Skin of body (tissue), 2 donors: ENCODE data around the gene ZNF451. TPM values are rescaled to one million over a fixed set of nuclear protein-coding genes. Genes with fewer than 3 reads are reported as not detected.
"Not testable (repeated sequence)": the region's sequence is repeated elsewhere in the genome, so short reads cannot be mapped to it uniquely, and the experiment has no call there.

Experiments used
- DNase-seq: peaks from one replicate; lab custom pipeline; 2025; lab: John Stamatoyannopoulos, UW
- total RNA-seq: library from RNA; depleted of rRNA; stranded (reverse); fragments of >200 nt; gene quantifications from one replicate; pipeline ENCODE4 v1.2.3, GENCODE V29; 2014

ZNF451 gene
- total RNA-seq, 1 donor from 2014 or later: 86.5 TPM

DNA sequence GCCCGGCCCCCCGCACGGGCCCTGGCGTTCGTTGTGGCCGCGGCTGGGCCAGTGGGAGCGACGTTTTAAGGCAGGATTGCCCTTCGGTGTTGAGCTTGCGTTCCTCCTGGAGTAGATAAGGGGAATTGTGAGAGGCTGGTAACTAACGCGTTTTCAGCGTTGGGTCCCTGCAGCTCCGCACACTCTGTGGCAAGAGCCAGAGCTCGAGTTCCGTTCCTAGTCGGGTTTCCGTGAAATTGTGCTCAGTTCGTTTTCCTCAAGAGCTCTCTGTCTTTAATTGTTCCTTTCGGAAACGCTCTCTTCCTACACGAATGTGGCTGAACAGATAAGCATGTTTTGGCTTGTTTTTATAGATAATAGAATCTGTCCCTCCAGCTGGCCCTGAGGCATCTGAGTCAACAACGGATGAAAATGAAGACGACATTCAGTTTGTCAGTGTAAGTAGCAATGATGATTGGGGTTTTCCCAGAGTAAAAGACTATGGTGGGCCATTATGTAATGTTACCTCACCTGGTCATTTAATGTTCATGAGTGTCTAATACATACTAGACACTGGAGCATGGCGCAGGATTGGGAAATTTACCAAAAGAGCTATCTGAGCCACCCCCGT is 575 bp downstream of the ZNF451 start:
- not testable (repeated sequence) for DNase-seq

DNA sequence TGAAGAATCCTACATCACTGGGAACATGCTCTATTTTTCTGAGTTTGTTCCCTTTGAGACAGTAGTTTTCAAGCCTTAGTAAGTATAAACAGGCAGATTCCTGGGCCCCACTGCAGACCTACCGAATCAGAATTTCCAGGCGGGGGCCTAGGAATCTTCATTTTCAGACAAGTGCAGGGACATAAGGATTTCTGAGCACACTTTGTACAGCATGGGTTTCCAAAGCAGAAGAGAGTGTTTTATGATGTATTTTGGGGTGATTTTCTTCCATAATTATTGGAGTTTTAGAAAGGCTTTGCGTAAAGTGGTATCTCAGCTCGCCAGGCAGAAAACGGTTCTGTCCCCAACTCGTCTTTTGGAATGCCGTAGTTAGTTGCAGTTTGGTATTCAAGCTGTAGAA is 1.4 kb downstream of the ZNF451 start:
- DNase-seq: not testable (repeated sequence)

DNA sequence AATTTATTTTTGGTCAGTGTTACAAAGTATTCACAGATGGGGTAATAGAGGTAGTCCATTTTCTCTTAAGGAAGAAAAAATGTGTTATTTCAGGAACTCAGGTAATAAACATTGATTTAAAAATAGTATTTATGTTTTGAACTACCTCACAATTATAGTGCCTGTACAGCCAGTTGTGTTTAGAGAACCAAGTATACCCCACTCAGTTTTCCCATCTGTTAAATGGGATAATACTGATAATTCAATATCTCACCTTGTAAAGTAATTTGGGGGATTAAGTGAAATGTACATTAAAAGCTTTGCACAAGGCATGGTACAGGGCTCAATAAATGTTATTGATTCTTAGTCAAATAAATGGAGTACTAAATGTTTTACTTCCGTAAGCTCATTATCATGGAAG is 4.7 kb downstream of the ZNF451 start:
- no peak for DNase-seq

DNA sequence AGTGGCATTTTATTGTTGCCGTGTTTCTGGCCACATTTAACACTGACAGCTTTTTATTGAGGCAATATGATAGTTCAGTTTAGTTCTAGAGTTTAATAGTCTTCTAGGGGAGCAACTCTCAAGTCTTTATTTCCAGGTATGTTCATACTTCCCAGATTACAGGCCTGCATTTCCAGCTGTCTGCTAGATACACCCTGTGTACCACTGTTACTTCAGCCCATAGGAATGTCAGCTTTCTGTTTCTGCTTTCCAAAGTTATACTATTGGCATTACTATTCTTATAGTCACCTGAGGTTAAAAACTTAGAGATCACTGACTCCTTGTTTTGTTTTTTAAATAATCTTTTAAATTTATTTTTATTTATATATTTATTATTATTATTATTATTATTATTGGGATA is 7.6 kb downstream of the ZNF451 start:
- no peak for DNase-seq

DNA sequence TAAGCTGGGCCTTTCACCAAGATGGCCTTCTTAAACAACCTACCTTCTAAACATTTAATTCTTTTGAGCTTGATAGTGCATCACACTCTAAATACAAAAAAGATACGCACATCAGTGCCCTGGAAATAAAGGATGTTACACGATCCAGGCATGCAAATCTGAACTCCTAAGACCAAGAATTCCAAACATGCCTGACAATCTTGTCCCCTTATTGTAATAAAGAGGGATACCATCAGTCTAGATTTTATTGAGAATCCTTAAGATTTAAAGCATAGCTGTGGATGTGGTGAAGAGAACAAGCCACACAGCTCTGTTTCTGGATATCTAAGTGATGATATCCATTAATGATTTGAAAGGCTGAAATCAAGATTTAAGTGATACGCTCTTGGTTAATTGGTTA is 13.0 kb downstream of the ZNF451 start:
- DNase-seq: no peak

DNA sequence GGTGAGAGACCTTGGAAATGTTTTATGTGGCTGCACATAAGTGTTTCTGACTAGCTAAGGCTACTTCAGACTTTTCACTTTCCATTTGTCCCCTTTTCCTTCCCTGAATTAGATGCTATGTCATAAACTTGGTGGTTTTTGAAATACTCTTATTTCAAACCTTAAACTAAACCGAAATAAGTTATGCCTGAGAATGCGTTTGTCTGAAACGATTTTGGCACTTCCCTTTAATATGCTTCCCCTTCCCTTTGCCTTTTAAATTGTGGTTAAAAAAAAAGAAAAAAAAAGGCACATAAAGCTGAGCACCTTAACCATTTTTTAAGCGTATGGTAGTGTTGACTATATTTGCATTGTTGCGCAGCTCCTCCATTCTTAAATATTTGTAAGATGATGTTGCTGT is 14.3 kb downstream of the ZNF451 start:
- DNase-seq: no peak

DNA sequence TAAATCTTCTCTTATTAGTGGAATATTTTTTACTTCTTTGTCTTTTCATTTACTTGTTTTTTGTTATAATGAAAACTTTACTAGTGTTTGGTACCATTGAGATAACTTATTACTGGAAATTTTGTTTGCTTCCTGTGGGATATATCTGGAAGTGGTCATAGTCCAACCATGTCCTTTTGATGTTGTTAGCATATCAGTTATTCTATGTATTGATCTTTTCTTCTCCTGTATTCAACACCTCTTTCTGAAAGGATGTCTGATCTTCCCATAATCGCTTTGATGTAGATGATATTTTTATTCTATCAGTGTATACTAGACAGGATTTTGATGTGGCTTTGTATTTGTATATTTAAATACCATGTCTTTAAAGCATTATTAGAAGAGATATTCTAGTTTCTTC is 17.0 kb downstream of the ZNF451 start:
- no peak for DNase-seq

DNA sequence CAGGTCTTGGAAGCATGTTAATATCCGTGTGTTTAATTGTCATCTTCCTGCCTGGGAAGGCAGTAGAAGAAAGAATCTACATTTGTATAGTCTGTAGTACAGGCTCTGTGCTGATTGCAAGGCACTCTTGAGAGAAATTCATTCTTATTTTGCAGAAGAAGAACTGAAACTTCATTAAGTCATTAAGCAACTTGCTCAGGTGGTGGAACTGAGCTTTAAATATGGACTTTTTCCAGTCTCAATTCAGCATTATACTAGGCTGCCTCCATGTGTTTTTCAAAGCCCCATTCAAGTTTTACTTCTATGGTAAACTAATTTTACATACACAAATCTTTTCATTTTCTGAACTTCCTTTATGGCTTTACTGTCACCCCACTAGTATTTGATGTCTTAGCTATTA is 18.7 kb downstream of the ZNF451 start:
- no peak for DNase-seq

DNA sequence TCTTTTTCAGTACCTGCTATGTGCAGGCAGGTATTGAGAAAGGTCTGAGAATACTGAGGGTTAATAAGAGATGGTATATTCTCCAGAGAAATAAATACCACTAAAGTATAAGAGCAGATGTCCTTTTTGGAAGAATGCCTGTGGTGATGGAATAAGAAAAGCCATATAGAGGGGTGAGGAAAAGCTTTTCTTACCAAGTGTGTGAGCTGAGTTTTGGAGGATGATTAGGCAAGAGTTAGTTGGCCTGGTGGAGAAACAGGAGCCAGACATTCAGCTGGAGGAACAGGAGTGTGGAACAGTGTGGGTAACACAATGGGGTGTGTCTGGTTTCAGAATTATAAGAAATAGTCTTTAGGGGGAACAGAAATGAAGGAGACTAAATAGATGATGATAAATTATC is 19.9 kb downstream of the ZNF451 start:
- no peak for DNase-seq

DNA sequence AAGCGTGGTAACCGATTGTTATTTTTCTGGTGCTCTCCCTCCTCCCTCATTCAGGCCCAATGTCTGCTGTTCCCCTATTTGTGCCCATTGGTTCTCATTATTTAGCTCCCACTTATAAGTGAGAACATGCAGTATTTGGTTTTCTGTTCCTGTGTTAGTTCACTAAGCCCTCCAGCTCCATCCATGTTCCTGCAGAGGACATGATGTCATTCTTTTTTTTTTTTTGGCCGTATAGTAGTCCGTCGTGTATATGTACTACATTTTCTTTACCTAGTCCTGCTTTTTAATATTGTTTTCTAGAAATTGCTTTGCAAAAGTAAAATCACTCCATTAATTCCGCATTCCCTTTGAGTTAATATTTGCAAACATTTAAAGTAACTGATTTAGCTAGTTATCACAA is 23.1 kb downstream of the ZNF451 start:
- no peak for DNase-seq

DNA sequence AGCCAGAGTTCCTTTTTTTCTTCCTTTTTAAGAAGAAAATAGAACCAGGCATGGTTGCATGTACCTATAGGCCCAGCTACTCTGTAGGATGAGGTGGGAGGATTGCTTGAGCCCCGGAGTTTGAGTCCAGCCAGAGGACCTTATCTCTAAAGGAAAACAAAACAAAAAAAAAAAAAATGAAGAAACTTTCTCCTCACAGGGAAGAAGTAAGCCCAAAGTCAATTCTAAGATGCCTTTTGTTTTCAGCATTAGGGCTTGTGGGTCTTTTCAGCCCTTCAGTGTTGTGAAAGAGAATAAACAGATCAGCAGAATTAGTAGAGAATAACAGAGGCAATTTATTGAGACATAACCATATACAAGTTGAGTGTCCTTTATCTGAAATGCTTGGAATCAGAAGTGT is 26.8 kb downstream of the ZNF451 start:
- no peak for DNase-seq

DNA sequence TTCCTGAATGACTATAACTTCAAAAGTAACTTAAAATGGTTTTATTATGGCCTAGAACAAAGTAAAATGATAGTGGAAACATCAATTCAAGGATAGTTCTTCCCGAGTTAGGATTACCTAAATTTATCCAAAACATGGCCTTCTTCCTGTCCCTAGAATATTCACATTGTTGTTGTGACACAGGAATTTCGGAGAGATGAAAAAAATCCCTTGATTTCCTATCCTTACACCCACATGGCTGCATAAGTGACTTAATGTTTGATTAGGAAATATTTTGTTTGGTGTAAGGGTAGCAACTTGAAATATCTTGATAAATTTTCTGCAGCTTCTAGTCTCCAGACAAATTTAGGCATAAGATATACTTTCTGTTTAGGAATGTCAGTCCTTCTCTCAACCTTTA is 27.8 kb downstream of the ZNF451 start:
- DNase-seq: no peak

DNA sequence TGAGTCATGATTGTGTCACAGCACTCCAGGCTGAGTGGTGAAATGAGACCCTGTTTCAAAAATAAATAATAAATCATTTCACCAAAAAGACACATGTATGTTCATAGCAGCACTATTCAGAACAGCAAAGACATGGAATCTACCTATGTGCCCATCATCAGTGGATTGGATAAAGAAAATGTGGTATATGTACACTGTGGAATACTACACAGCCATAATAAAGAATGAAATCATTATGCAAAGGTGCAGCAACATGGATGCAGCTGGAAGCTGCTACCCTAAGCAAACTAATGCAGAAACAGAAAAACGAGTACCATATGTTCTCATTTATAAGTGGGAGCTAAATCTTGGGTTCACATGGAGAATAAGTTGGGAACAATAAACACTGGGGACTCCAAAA is 33.1 kb downstream of the ZNF451 start:
- no peak for DNase-seq

DNA sequence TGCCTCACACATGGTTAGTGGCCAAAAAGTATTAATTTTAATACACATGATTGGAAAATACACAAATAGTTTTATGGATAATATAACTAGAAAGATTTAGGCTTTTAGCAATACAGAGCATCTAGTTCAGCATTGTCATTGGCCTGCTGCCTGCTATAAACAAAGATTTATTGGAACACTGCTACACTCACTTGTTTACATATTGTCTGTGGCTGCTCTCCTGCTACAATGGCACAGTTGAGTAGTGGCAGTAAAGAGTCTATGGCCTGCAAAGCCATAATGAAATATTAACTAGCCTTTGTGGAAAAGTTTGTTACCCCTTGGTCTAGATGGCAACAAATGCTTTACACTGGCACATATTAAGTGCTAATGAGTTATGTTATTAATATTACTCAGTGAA is 37.8 kb downstream of the ZNF451 start:
- no peak for DNase-seq

DNA sequence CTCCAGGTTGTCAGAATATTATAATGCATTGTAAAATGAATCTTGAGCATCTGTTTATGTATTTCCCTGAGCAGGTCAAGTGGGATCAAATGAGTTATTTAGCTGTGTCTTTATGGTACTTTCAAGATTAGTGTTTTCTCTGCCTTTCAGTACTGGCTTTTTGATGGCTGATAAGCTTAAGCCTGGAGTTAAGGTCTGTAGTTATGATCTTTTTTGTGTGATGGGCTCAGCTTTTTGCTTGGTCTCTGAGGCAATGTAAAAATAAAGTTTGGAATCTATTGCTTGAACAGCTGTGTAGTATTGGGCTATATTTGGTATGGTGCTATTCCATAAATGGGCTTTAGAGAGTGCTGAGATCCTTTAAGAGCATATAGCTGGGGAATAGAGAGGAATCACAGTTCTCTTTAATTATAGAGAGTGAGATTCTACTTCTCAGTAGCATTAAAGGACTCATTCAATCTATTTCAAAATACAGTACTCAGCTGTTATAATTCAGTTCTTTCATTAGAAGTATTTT is 40.7 kb downstream of the ZNF451 start:
- peak; percentile 6 for DNase-seq

DNA sequence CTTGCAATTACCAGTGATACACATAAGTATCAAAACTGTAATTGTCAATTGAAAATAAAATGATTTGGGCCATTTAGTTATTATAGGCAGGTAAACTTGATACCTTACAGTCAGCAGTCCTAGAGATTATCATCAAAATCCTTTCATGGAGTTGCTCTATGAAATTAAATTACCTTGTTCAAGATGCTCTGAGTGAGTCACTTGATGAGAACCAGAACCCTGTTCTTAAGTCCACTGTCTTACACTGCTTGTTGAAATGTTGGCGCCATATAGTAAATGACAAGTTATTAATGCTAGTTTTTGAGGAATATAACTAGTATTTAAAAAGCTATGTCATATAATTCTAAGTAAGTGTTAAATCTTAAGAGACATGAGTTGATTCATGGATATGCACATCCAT is 45.0 kb downstream of the ZNF451 start:
- DNase-seq: no peak

DNA sequence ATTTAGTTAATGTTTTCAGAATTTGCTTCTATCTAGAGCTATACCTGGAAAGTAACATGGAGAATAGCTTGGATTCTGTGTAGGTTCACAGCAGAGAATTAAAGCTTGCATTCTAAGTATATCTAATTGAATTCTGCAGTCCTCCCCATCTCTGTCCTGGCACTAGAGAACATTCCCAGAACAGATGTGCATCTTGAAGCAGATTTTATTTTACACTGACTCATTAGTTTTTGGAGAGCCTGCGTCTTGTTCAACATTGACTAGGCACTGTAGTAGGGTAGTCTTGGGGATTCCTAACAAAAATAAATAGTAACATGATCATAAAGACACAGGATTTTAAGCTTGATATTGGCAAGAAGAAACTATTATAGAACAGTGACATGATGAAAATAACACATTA is 45.9 kb downstream of the ZNF451 start:
- DNase-seq: peak; percentile 22

DNA sequence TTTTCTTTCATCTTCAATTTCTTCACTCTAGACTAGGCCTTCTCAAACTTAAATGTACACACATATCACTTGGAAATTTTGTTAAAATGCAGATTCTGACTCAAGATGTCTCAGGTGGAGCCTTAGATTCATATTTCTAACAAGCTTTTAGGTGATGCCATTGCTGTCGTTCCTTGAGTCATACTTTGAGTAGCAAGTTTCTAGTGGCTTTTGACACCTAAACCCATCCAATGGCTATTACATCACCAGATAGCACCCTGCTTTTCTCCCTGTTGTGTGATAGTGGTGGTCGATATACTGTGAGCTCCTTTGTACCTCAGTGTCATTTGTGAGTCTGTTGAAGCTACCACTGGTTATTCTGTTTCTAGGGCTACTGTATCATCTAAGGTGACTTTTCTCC is 47.4 kb downstream of the ZNF451 start:
- DNase-seq: no peak

DNA sequence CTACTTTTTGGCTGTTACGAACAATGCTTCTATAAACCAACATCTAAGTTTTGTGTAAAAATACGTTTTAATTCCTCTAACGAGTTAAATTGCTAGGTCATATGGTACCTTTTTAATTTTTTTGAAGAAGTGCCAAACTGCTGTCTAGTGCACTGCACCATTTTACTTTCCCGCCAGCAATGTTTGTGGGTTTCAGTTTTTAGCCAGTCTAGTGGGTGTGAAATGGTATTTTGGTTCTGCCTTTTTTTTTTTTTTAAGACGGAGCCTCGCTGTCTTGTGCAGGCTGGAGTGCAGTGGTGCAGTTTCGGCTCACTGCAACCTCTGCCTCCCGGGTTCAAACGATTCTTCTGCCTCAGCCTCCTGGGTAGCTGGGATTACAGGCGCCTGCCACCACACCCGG is 48.0 kb downstream of the ZNF451 start:
- no peak for DNase-seq

DNA sequence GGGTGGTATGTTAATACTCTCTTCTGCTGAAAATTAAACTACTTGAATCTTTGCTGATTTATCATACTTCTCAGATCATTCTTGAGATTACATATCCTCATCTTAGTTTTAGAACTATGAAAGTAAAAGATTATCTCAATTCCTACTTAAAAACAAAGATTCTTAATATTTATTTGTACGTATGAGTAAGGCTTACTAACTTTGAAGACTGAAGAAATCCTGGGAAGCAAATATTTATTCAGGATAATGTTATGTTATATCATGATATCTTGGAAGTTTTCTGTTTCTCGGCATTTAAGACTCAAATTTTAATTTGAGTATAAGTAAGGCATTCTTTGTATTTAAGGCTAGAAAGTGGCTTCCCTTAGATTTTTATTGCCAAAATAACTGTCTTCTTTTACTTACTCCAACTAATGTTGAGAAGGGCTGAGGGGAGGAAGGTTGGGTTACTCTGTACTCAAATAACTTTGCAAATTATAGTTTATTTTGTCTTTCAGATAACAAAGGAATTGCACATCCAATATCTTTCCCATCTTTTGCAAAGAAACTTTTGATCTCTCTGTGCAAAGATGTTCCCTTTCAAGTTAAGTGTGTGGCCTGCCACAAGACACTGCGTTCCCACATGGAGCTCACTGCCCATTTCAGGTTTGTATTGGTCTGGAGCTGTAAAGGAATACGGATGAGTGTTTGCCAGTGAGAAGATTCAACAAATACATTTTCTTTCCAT is 51.6 kb downstream of the ZNF451 start:
- no peak for DNase-seq

DNA sequence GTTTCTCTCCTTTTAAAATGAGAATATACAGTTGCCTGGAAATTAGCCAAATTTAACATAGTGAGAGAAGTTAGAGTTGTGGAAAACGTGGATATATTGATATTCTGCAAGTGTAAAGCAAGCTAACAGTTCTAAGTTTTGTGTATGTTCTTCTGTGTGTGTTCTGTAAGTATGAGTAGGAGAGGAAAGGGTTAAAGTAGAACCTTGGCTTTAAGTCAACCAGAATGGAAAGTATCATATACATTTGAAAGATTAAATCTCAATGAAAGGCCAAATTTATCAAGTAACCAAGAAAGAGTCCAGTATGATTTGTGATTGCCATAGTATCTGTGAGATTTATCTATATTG is 52.2 kb downstream of the ZNF451 start:
- no peak for DNase-seq

DNA sequence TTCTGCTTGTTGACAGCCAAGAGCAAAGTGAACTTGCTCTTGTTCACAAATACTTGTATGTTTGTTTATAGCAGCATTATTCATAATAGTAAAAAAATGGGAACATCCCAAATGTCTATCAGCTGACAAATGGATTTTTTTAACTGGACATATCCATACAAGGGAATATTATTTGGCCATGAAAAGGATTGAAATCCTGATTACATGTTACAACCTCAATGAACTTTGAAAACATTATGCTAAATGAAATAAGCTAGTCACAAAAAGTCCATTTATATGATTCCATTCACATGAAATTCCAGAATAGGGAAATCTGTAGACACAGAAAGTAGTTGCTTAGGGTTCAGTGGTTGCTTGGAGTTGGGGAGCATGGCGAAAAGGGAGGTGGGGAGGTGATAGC is 53.7 kb downstream of the ZNF451 start:
- DNase-seq: no peak

DNA sequence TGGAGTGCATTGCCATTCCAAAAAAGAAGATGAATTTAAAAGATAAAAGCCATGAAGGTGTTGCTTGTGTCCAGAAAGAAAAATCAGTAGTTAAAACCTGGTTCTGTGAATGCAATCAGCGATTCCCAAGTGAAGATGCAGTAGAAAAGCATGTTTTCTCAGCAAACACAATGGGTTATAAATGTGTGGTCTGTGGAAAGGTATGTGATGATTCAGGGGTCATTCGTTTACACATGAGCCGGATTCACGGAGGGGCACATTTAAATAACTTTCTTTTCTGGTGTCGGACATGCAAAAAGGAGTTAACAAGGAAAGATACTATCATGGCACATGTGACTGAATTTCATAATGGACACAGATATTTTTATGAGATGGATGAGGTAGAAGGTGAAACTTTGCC is 57.4 kb downstream of the ZNF451 start:
- no peak for DNase-seq
